IPS-18a (cell line): ENCODE measurements around the gene SRI.

ENCODE experiments used
- H3K27ac ChIP-seq: one replicate; pipeline ENCODE4 v1.5.1; 2013; ENCODE audit warnings: low read length
- H3K27me3 ChIP-seq: one replicate; pipeline ENCODE4 v1.6.1; 2013; ENCODE audit warnings: mild to moderate bottlenecking, low read length; ENCODE audit not compliant: control insufficient read depth, insufficient read depth
- H3K36me3 ChIP-seq: one replicate; pipeline ENCODE4 v1.6.1; 2013; ENCODE audit warnings: low read depth, low read length; ENCODE audit not compliant: control insufficient read depth
- H3K4me1 ChIP-seq: one replicate; pipeline ENCODE4 v1.6.1; 2013; ENCODE audit warnings: low read depth, low read length; ENCODE audit not compliant: control insufficient read depth
- H3K4me3 ChIP-seq: one replicate; pipeline ENCODE4 v1.5.1; 2013; ENCODE audit warnings: low read length
- H3K9ac ChIP-seq: one replicate; pipeline ENCODE4 v1.6.1; 2013; ENCODE audit warnings: mild to moderate bottlenecking, low read length, moderate library complexity
- H3K9me3 ChIP-seq: one replicate; pipeline ENCODE4 v1.6.1; 2013; ENCODE audit warnings: low read depth, low read length; ENCODE audit not compliant: control insufficient read depth

SRI gene

GRCh38 chr7:88223265-88223664 is 3.4 kb upstream of the SRI start:
- H3K27me3 ChIP-seq: no peaks in the 10 kb centered on the region

GRCh38 chr7:88218836-88219605 is 817 bp downstream of the SRI start:
- Histone ChIP-seq H3K27ac (no peak overlapping the region), H3K4me1 (peaks cover 33% of the 10 kb centered on the region), H3K9me3 (no peaks in the 10 kb centered on the region), H3K9ac (peak overlapping the region; percentile 80), H3K4me3 (peak overlapping the region; percentile 93), H3K27me3 (no peaks in the 10 kb centered on the region), H3K36me3 (peaks cover 11% of the 10 kb centered on the region)

More at GRCh38 chr7:88223265-88223664, 3.4 kb upstream of the SRI start:
- H3K27ac ChIP-seq: no peak overlapping the region
- H3K9me3 ChIP-seq: no peaks in the 10 kb centered on the region
- H3K4me3 ChIP-seq: no peak overlapping the region
- no peak overlapping the region for H3K9ac ChIP-seq
- no peaks in the 10 kb centered on the region for H3K36me3 ChIP-seq
- H3K4me1 ChIP-seq: peaks cover 8% of the 10 kb centered on the region

- H3K9me3 ChIP-seq: no peaks in the 10 kb centered on the region
- peaks cover 33% of the 10 kb centered on the region for H3K4me1 ChIP-seq
- H3K9ac ChIP-seq: peak overlapping the region; percentile 80
- H3K27me3 ChIP-seq: no peaks in the 10 kb centered on the region
- H3K36me3 ChIP-seq: peaks cover 11% of the 10 kb centered on the region
- no peak overlapping the region for H3K27ac ChIP-seq
- peak overlapping the region; percentile 93 for H3K4me3 ChIP-seq
Measured at GRCh38 chr7:88218429-88218745, 1.5 kb downstream of the SRI start.

GRCh38 chr7:88217675-88218428 is 2.0 kb downstream of the SRI start:
- H3K9ac ChIP-seq: no peak overlapping the region
- H3K9me3 ChIP-seq: no peaks in the 10 kb centered on the region
- no peaks in the 10 kb centered on the region for H3K27me3 ChIP-seq
- H3K36me3 ChIP-seq: peaks cover 13% of the 10 kb centered on the region
- H3K4me3 ChIP-seq: peak overlapping the region; percentile 93
- H3K4me1 ChIP-seq: peaks cover 33% of the 10 kb centered on the region
- no peak overlapping the region for H3K27ac ChIP-seq

- H3K4me3 ChIP-seq: no peak overlapping the region
- no peak overlapping the region for H3K9ac ChIP-seq
- H3K36me3 ChIP-seq: peaks cover 26% of the 10 kb centered on the region
Measured at GRCh38 chr7:88216276-88216675, 3.6 kb downstream of the SRI start.

GRCh38 chr7:88215295-88215694 is 4.5 kb downstream of the SRI start:
- H3K4me1 ChIP-seq: peaks cover 33% of the 10 kb centered on the region
- no peaks in the 10 kb centered on the region for H3K9me3 ChIP-seq
- H3K27ac ChIP-seq: no peak overlapping the region
- no peaks in the 10 kb centered on the region for H3K27me3 ChIP-seq
- no peak overlapping the region for H3K9ac ChIP-seq
- H3K36me3 ChIP-seq: peaks cover 31% of the 10 kb centered on the region
- no peak overlapping the region for H3K4me3 ChIP-seq

More at GRCh38 chr7:88216276-88216675, 3.6 kb downstream of the SRI start:
- Histone ChIP-seq H3K9me3 (no peaks in the 10 kb centered on the region), H3K27ac (no peak overlapping the region), H3K4me1 (peaks cover 33% of the 10 kb centered on the region), H3K27me3 (no peaks in the 10 kb centered on the region)

GRCh38 chr7:88214456-88214855 is 5.4 kb downstream of the SRI start:
- no peak overlapping the region for H3K27ac ChIP-seq

GRCh38 chr7:88212918-88213317 is 6.9 kb downstream of the SRI start:
- H3K9me3 ChIP-seq: no peaks in the 10 kb centered on the region
- no peaks in the 10 kb centered on the region for H3K27me3 ChIP-seq
- H3K27ac ChIP-seq: no peak overlapping the region
- peaks cover 21% of the 10 kb centered on the region for H3K4me1 ChIP-seq
- no peak overlapping the region for H3K4me3 ChIP-seq
- H3K9ac ChIP-seq: no peak overlapping the region
- peaks cover 51% of the 10 kb centered on the region for H3K36me3 ChIP-seq

More at GRCh38 chr7:88214456-88214855, 5.4 kb downstream of the SRI start:
- Histone ChIP-seq H3K4me3 (no peak overlapping the region), H3K9ac (no peak overlapping the region), H3K9me3 (no peaks in the 10 kb centered on the region), H3K36me3 (peaks cover 38% of the 10 kb centered on the region), H3K4me1 (peaks cover 33% of the 10 kb centered on the region), H3K27me3 (no peaks in the 10 kb centered on the region)

- Histone ChIP-seq H3K36me3 (peaks cover 69% of the 10 kb centered on the region), H3K9ac (no peak overlapping the region), H3K27ac (no peak overlapping the region), H3K4me1 (no peaks in the 10 kb centered on the region), H3K27me3 (no peaks in the 10 kb centered on the region), H3K4me3 (no peak overlapping the region), H3K9me3 (no peaks in the 10 kb centered on the region)
Measured at GRCh38 chr7:88208521-88208920, 11.3 kb downstream of the SRI start.

GRCh38 chr7:88206254-88206653 is 13.6 kb downstream of the SRI start:
- H3K9ac ChIP-seq: no peak overlapping the region
- no peak overlapping the region for H3K27ac ChIP-seq
- no peaks in the 10 kb centered on the region for H3K9me3 ChIP-seq
- peaks cover 3% of the 10 kb centered on the region for H3K4me1 ChIP-seq
- H3K36me3 ChIP-seq: peaks cover 59% of the 10 kb centered on the region
- H3K27me3 ChIP-seq: no peaks in the 10 kb centered on the region
- no peak overlapping the region for H3K4me3 ChIP-seq

GRCh38 chr7:88205179-88205578 is 14.7 kb downstream of the SRI start:
- Histone ChIP-seq H3K36me3 (peaks cover 53% of the 10 kb centered on the region), H3K27me3 (no peaks in the 10 kb centered on the region), H3K9me3 (no peaks in the 10 kb centered on the region), H3K9ac (no peak overlapping the region), H3K4me1 (peaks cover 13% of the 10 kb centered on the region), H3K27ac (no peak overlapping the region), H3K4me3 (no peak overlapping the region)
